ENCODE data around the gene RAB11FIP5.

GRCh38 chr2:73089270-73090030 is 23.3 kb downstream of the RAB11FIP5 start:
- TF ChIP-seq, protein P1, sequence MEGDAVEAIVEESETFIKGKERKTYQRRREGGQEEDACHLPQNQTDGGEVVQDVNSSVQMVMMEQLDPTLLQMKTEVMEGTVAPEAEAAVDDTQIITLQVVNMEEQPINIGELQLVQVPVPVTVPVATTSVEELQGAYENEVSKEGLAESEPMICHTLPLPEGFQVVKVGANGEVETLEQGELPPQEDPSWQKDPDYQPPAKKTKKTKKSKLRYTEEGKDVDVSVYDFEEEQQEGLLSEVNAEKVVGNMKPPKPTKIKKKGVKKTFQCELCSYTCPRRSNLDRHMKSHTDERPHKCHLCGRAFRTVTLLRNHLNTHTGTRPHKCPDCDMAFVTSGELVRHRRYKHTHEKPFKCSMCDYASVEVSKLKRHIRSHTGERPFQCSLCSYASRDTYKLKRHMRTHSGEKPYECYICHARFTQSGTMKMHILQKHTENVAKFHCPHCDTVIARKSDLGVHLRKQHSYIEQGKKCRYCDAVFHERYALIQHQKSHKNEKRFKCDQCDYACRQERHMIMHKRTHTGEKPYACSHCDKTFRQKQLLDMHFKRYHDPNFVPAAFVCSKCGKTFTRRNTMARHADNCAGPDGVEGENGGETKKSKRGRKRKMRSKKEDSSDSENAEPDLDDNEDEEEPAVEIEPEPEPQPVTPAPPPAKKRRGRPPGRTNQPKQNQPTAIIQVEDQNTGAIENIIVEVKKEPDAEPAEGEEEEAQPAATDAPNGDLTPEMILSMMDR (IDR thresholded peaks at IDR 0.05): no peak
- TF ChIP-seq POLR2AphosphoS5 (IDR thresholded peaks at IDR 0.05) (peak in 1 of 3 donors; percentile 13), EP300 (IDR thresholded peaks at IDR 0.05) (no peak)

Data from stomach (tissue), 4 donors.